Astrocyte (in vitro differentiated cells and primary cell): ENCODE measurements around the gene UBE2J2. TPM values are rescaled to one million over a fixed set of nuclear protein-coding genes. Genes with fewer than 3 reads are reported as not detected.

Source experiments
- DNase-seq: peaks from one replicate; pipeline ENCODE4 v3.0.0-alpha.2; 2010; ENCODE audit warnings: low read depth
- FAIRE-seq: peaks from 2 replicates; lab custom pipeline; 2011; peaks lifted over from hg19 to GRCh38; lab: Jason Lieb, UNC
- H2AFZ ChIP-seq: 2 replicates; pipeline ENCODE4 v1.6.0; 2012; ENCODE audit warnings: low read depth, low read length, inconsistent platforms
- H3K27ac ChIP-seq: 2 replicates; pipeline ENCODE4 v1.5.1; 2011; ENCODE audit warnings: low read depth, low read length, inconsistent platforms
- H3K27me3 ChIP-seq: 2 replicates; pipeline ENCODE4 v1.6.0; 2011; ENCODE audit warnings: low read length, inconsistent platforms; ENCODE audit not compliant: insufficient read depth
- H3K36me3 ChIP-seq: 2 replicates; pipeline ENCODE4 v1.5.1; 2011; ENCODE audit warnings: low read length, inconsistent platforms; ENCODE audit not compliant: insufficient read depth
- H3K4me1 ChIP-seq: 2 replicates; pipeline ENCODE4 v1.5.1; 2011; ENCODE audit warnings: low read length, inconsistent platforms; ENCODE audit not compliant: insufficient read depth
- H3K4me2 ChIP-seq: 2 replicates; pipeline ENCODE4 v1.6.0; 2012; ENCODE audit warnings: low read length, inconsistent platforms
- H3K4me3 ChIP-seq: 2 replicates; pipeline ENCODE4 v1.5.1; 2011; ENCODE audit warnings: low read depth, mild to moderate bottlenecking, low read length, inconsistent platforms; ENCODE audit not compliant: insufficient read depth
- H3K79me2 ChIP-seq: 2 replicates; pipeline ENCODE4 v1.6.0; 2012; ENCODE audit warnings: mild to moderate bottlenecking, low read length, inconsistent platforms; ENCODE audit not compliant: insufficient read depth
- H3K9ac ChIP-seq: 2 replicates; pipeline ENCODE4 v1.6.0; 2012; ENCODE audit warnings: mild to moderate bottlenecking, low read length, inconsistent platforms
- H3K9me3 ChIP-seq: 2 replicates; pipeline ENCODE4 v1.5.1; 2012; ENCODE audit warnings: low read depth, mild to moderate bottlenecking, low read length, inconsistent platforms; ENCODE audit not compliant: insufficient read depth
- H4K20me1 ChIP-seq: 2 replicates; pipeline ENCODE4 v1.6.0; 2012; ENCODE audit warnings: low read length, inconsistent platforms; ENCODE audit not compliant: insufficient read depth
- H3K27ac Mint-ChIP-seq: one replicate; pipeline ENCODE4 v1.8.0; 2021; ENCODE audit warnings: mild to moderate bottlenecking, mixed read lengths; ENCODE audit not compliant: unreplicated experiment
- H3K27me3 Mint-ChIP-seq: one replicate; pipeline ENCODE4 v1.8.0; 2021; ENCODE audit warnings: low read depth, mixed read lengths; ENCODE audit not compliant: unreplicated experiment
- H3K36me3 Mint-ChIP-seq: one replicate; pipeline ENCODE4 v1.8.0; 2021; ENCODE audit warnings: low read depth, mixed read lengths; ENCODE audit not compliant: unreplicated experiment
- H3K4me1 Mint-ChIP-seq: one replicate; pipeline ENCODE4 v1.8.0; 2021; ENCODE audit warnings: low read depth, mixed read lengths; ENCODE audit not compliant: unreplicated experiment
- H3K4me3 Mint-ChIP-seq: one replicate; pipeline ENCODE4 v1.8.0; 2021; ENCODE audit warnings: mild to moderate bottlenecking, moderate library complexity, mixed read lengths; ENCODE audit not compliant: unreplicated experiment
- H3K9me3 Mint-ChIP-seq: one replicate; pipeline ENCODE4 v1.8.0; 2021; ENCODE audit warnings: mild to moderate bottlenecking, mixed read lengths; ENCODE audit not compliant: unreplicated experiment
- CTCF ChIP-seq: IDR thresholded peaks from 2 replicates; pipeline ENCODE4 v1.5.1; 2011; ENCODE audit warnings: low read depth, mild to moderate bottlenecking, inconsistent platforms, low read length, moderate library complexity; ENCODE audit not compliant: insufficient read depth
- EZH2 ChIP-seq: IDR thresholded peaks from 2 replicates; pipeline ENCODE4 v1.6.1; 2012; ENCODE audit warnings: mild to moderate bottlenecking, low read length, inconsistent platforms; ENCODE audit not compliant: insufficient read depth
- total RNA-seq: library from RNA; stranded (reverse); gene quantifications from 2 replicates; pipeline ENCODE4 v1.2.1, GENCODE V29; 2021

UBE2J2 gene
- total RNA-seq, 1 donor from 2014 or later: 67.4 TPM

DNA sequence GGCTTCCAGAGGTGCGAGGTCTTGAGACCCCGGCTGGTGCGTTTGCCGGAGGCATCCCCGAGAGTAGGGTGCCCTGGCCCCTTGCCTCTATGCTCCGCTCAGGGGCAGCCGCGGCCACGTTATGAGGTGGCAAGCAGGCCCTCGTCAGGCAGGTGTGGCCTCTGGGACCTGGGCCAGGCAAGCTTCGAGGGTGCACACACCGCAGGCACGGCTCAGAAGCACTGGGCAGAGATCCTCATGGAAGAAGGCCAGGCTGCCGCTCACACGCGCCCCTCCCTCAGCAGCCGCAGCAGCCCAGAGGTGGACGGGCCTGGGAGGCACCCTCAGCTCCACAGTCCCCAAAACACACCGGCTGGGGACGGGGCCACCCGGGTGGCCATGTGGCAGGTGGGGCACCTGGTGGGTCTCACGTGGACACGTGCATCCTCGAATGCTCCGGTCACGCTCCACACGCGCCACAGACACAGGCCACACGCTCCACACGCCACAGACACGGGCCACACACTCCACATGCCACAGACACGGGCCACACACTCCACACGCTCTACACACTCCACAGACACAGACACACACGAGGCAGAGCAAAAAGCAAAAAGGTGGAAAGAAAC lies 48.3 kb downstream of the UBE2J2 start:
- Histone ChIP-seq H3K9me3 (no peaks in the 10 kb centered on the region), H4K20me1 (peaks cover 69% of the 10 kb centered on the region), H3K4me3 (no peak overlapping the region), H3K27ac (no peak overlapping the region), H3K9ac (no peak overlapping the region), H3K4me2 (no peak overlapping the region), H3K4me1 (peaks cover 8% of the 10 kb centered on the region), H3K27me3 (no peaks in the 10 kb centered on the region), H2AFZ (no peak overlapping the region), H3K79me2 (peaks cover 68% of the 10 kb centered on the region), H3K36me3 (peaks cover 3% of the 10 kb centered on the region)
- FAIRE-seq (no peak), DNase-seq (no peak)
- H3K36me3 Mint-ChIP-seq: peaks cover 20% of the 10 kb centered on the region
- TF ChIP-seq CTCF (no peak), EZH2 (no peak)
- H3K9me3 Mint-ChIP-seq: no peaks in the 10 kb centered on the region
- no peak overlapping the region for H3K27ac Mint-ChIP-seq
- no peaks in the 10 kb centered on the region for H3K27me3 Mint-ChIP-seq
- H3K4me1 Mint-ChIP-seq: peaks cover 4% of the 10 kb centered on the region
- no peak overlapping the region for H3K4me3 Mint-ChIP-seq

DNA sequence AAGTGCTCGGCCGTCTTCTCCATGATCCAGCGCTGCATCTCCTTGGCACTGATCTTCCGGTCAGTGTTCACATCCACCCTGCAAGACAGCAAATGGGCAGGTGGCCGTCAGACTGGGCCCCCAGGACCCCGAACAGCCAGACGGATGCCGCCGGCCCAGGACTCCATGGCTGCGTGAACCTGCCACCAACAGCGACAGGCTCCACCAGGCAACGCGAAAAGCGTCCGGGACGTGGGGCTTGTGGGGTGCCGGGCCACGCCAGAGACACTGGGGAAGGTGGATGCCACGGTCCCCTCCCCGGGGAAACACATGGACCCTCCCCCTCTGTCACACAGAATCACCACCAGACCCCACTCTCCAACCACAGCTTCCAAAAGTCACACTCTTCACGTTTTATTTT lies 49.8 kb downstream of the UBE2J2 start:
- Mint-ChIP-seq H3K4me3 (no peak overlapping the region), H3K27ac (no peak overlapping the region), H3K4me1 (no peaks in the 10 kb centered on the region), H3K36me3 (peaks cover 15% of the 10 kb centered on the region), H3K27me3 (no peaks in the 10 kb centered on the region), H3K9me3 (no peaks in the 10 kb centered on the region)
- no peak overlapping the region for H3K9ac ChIP-seq
- H3K36me3 ChIP-seq: peaks cover 3% of the 10 kb centered on the region
- H3K4me3 ChIP-seq: no peak overlapping the region
- FAIRE-seq: no peak
- no peaks in the 10 kb centered on the region for H3K27me3 ChIP-seq
- no peak for TF ChIP-seq CTCF
- TF ChIP-seq EZH2: no peak
- no peaks in the 10 kb centered on the region for H3K4me1 ChIP-seq
- no peak overlapping the region for H3K4me2 ChIP-seq
- no peak overlapping the region for H2AFZ ChIP-seq
- peaks cover 59% of the 10 kb centered on the region for H3K79me2 ChIP-seq
- no peak overlapping the region for H3K27ac ChIP-seq
- DNase-seq: no peak
- no peaks in the 10 kb centered on the region for H3K9me3 ChIP-seq
- H4K20me1 ChIP-seq: peaks cover 57% of the 10 kb centered on the region

DNA sequence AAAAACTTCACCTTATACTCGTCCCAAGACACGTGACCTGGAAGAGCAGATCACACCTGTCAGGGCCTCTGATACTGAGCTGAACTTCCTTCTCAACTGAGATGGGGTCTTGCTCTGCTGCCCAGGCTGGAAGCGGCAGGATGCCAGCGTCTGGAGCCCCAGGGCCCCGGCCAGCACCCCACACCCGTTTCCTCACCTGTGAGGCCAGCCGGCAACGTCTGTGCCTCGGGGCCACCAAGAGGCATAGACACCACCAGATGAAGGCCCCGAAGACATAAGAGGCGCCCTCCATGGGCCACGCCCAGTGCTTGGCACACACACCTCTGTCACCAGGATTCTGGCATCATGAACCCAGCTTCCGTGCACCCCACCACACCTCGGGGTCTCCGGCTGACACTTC lies 50.3 kb downstream of the UBE2J2 start:
- H3K36me3 ChIP-seq: peaks cover 5% of the 10 kb centered on the region
- no peak for FAIRE-seq
- H3K36me3 Mint-ChIP-seq: peaks cover 15% of the 10 kb centered on the region

More for the DNA sequence above, 50.3 kb downstream of the UBE2J2 start:
- peaks cover 52% of the 10 kb centered on the region for H4K20me1 ChIP-seq
- no peaks in the 10 kb centered on the region for H3K27me3 ChIP-seq
- no peak overlapping the region for H3K9ac ChIP-seq
- Mint-ChIP-seq H3K4me1 (no peaks in the 10 kb centered on the region), H3K4me3 (no peak overlapping the region), H3K9me3 (no peaks in the 10 kb centered on the region), H3K27ac (no peak overlapping the region), H3K27me3 (no peaks in the 10 kb centered on the region)
- H3K9me3 ChIP-seq: no peaks in the 10 kb centered on the region
- no peak for DNase-seq
- peaks cover 53% of the 10 kb centered on the region for H3K79me2 ChIP-seq
- H3K4me1 ChIP-seq: no peaks in the 10 kb centered on the region
- H3K27ac ChIP-seq: no peak overlapping the region
- H2AFZ ChIP-seq: no peak overlapping the region
- no peak overlapping the region for H3K4me3 ChIP-seq
- H3K4me2 ChIP-seq: no peak overlapping the region
- TF ChIP-seq CTCF (no peak), EZH2 (no peak)
